ENCODE data around the gene DAAM1.

Gene DAAM1

GRCh38 chr14:59305836-59306555 lies 117.5 kb downstream of the DAAM1 start:
- H3K4me3 ChIP-seq (ENCODE audit: low read depth, low read length): no peak overlapping the region
- DNase-seq (ENCODE audit: low read depth): no peak
- TF ChIP-seq, protein P1, sequence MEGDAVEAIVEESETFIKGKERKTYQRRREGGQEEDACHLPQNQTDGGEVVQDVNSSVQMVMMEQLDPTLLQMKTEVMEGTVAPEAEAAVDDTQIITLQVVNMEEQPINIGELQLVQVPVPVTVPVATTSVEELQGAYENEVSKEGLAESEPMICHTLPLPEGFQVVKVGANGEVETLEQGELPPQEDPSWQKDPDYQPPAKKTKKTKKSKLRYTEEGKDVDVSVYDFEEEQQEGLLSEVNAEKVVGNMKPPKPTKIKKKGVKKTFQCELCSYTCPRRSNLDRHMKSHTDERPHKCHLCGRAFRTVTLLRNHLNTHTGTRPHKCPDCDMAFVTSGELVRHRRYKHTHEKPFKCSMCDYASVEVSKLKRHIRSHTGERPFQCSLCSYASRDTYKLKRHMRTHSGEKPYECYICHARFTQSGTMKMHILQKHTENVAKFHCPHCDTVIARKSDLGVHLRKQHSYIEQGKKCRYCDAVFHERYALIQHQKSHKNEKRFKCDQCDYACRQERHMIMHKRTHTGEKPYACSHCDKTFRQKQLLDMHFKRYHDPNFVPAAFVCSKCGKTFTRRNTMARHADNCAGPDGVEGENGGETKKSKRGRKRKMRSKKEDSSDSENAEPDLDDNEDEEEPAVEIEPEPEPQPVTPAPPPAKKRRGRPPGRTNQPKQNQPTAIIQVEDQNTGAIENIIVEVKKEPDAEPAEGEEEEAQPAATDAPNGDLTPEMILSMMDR (IDR thresholded peaks at IDR 0.05; ENCODE audit: low read depth, low read length, missing control alignments): no peak

DNA sequence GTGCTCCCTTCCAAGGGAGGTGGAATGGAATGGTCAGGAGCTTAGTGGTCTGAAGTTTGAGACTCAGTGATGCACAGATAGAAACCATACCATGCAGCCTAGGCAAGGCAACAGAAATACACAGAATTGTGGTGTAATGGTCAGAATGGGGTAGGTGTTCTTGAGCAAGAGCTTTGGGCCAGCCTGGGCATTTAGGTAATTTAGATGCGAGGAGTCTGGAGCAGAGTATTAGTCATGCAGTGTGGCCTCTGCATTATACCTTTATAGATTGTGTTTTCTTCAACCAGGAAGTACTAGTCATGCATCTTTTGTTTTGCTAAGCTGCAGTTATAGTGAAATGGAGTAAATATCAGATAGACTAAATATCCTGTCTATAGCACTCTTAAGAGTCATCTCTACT lies 118.3 kb downstream of the DAAM1 start:
- TF ChIP-seq, protein P1 (IDR thresholded peaks at IDR 0.05; ENCODE audit: low read depth, low read length, missing control alignments): no peak
- H3K4me3 ChIP-seq (ENCODE audit: low read depth, low read length): no peak overlapping the region
- DNase-seq (ENCODE audit: low read depth): no peak

- TF ChIP-seq, protein P1 (IDR thresholded peaks at IDR 0.05; ENCODE audit: low read depth, low read length, missing control alignments): no peak
- no peak overlapping the region for H3K4me3 ChIP-seq (ENCODE audit: low read depth, low read length)
- no peak for DNase-seq (ENCODE audit: low read depth)
Measured at GRCh38 chr14:59308086-59308485, 119.6 kb downstream of the DAAM1 start.

DNA sequence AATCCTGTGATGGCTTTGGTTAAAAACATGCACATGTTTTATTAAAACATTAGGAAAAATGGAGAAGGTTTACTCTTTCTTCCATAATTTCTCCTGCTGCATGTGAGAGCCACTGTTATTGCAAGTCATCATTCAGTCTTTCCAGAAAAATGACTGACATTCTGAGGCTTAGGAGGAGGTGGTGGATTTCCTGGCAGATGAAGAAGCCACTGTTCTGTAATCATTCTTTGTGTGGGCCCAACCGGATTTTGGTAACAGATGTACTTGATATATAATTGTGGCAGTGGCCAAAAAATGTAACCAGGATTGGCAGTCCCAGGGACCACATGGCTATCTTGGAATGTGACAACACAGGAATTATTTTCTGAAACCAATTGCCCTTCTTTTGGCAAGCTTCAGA lies 120.2 kb downstream of the DAAM1 start:
- no peak overlapping the region for H3K4me3 ChIP-seq (ENCODE audit: low read depth, low read length)
- no peak for DNase-seq (ENCODE audit: low read depth)
- TF ChIP-seq, protein P1 (IDR thresholded peaks at IDR 0.05; ENCODE audit: low read depth, low read length, missing control alignments): no peak

DNA sequence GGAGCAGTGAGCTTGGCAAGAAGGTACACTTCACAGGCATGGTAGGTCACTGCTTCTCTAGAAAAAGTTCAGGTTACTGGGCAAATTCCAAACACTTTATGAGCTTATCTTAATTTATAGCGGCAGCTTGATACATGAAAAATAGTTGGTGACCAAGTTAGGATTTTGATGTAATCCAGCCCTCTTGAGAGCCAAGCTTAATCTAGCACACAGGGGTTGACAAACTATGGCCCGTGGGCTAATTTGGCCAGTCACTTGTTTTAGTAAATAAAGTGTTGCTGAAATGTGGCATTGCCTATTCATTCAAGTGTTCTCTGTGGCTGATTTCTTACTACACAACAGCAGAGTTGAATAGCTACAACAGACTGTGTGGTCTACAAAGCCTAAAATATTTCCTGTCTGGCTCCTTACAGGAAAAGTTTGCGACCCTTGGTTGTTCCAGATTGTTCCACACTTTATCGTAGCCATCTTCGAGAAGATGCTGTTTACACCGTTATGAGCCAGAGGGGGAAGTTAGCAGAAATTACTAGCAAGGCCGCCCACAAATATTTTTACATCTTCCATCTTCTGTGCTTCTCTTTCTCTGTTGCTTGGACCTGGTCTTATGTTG lies 120.9 kb downstream of the DAAM1 start:
- no peak for DNase-seq (ENCODE audit: low read depth)
- TF ChIP-seq, protein P1 (IDR thresholded peaks at IDR 0.05; ENCODE audit: low read depth, low read length, missing control alignments): no peak
- H3K4me3 ChIP-seq (ENCODE audit: low read depth, low read length): no peak overlapping the region

- no peak for DNase-seq (ENCODE audit: low read depth)
- TF ChIP-seq, protein P1 (IDR thresholded peaks at IDR 0.05; ENCODE audit: low read depth, low read length, missing control alignments): no peak
- H3K4me3 ChIP-seq (ENCODE audit: low read depth, low read length): no peak overlapping the region
Measured at GRCh38 chr14:59310633-59311032, 122.2 kb downstream of the DAAM1 start.

DNA sequence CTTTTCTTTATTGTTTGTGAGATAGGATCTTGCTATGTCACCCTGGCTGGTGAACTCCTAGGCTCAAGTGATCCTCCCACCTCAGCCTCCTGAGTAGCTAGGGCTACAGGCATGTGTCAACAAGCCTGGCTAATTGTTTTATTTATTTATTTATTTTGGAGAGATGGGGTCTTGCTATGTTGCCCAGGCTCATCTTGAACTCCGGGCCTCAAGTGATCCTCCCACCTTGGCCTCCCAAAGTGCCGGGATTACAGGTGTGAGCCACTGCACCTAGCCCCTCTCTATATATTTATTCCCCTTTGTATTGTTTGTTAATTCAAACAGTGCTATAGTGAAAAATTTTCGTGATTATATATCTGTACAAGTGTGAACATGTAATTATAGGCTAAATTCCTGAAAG lies 123.3 kb downstream of the DAAM1 start:
- no peak overlapping the region for H3K4me3 ChIP-seq (ENCODE audit: low read depth, low read length)
- TF ChIP-seq, protein P1 (IDR thresholded peaks at IDR 0.05; ENCODE audit: low read depth, low read length, missing control alignments): no peak
- no peak for DNase-seq (ENCODE audit: low read depth)
